ENCODE data around the gene STAB2.

The STAB2 gene, protein sequence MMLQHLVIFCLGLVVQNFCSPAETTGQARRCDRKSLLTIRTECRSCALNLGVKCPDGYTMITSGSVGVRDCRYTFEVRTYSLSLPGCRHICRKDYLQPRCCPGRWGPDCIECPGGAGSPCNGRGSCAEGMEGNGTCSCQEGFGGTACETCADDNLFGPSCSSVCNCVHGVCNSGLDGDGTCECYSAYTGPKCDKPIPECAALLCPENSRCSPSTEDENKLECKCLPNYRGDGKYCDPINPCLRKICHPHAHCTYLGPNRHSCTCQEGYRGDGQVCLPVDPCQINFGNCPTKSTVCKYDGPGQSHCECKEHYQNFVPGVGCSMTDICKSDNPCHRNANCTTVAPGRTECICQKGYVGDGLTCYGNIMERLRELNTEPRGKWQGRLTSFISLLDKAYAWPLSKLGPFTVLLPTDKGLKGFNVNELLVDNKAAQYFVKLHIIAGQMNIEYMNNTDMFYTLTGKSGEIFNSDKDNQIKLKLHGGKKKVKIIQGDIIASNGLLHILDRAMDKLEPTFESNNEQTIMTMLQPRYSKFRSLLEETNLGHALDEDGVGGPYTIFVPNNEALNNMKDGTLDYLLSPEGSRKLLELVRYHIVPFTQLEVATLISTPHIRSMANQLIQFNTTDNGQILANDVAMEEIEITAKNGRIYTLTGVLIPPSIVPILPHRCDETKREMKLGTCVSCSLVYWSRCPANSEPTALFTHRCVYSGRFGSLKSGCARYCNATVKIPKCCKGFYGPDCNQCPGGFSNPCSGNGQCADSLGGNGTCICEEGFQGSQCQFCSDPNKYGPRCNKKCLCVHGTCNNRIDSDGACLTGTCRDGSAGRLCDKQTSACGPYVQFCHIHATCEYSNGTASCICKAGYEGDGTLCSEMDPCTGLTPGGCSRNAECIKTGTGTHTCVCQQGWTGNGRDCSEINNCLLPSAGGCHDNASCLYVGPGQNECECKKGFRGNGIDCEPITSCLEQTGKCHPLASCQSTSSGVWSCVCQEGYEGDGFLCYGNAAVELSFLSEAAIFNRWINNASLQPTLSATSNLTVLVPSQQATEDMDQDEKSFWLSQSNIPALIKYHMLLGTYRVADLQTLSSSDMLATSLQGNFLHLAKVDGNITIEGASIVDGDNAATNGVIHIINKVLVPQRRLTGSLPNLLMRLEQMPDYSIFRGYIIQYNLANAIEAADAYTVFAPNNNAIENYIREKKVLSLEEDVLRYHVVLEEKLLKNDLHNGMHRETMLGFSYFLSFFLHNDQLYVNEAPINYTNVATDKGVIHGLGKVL (N-terminal part only)

DNA sequence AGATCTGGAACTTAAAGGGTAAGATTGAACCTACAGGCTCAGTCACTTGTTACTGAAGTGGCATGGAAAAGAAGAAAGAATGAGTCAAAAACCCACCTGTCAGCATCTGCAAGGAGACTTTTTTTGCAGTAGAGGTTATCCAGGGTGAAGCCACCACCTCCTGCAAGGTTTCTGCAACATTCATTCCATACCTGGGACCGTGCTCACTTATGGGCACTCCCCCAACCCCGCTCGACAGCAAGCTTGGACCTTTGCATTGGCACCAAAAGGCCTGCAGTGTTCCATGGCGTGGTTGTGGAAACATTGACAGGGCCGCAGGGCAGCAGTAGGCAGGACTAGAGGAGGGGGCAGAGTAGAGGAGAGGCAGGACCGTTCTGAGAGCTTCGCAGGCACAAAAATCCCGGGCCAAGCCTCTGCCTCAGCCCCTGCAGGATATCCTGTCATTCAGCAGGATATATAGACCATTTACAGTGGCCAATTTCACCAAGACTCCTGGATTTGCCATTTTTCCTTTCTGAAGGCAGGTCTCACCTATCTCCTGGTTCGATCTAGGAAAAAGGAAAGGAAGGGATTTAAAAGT, at the start of gene STAB2:
STAB2 (plus strand) TSS at position 483 of the 580 bp plus-strand sequence. CDS start 204 bp downstream, outside the sequence.
- no peaks in the 10 kb centered on the region for H3K36me3 ChIP-seq (ENCODE audit: insufficient read depth, low read length)
- no peak within 1 kb of the TSS for H3K9ac ChIP-seq (ENCODE audit: insufficient read length)
- no peak within 1 kb of the TSS for H3K4me3 ChIP-seq
- H3K27ac ChIP-seq = no peak within 1 kb of the TSS
- no peaks in the 10 kb centered on the region for H3K9me3 ChIP-seq (ENCODE audit: low read depth, low read length)
- no peak for TF ChIP-seq EZH2 (IDR thresholded peaks at IDR 0.05)
- TF ChIP-seq POLR2AphosphoS5 (IDR thresholded peaks at IDR 0.05; ENCODE audit: borderline replicate concordance, low read depth, low read length) = no peak
- TF ChIP-seq FOXP2 (optimal IDR thresholded peaks at IDR 0.05; ENCODE audit: control extremely low read depth, extremely low read length, insufficient read depth) = no peak
- no peak for DNase-seq (ENCODE audit: low read depth, low spot score)

DNA sequence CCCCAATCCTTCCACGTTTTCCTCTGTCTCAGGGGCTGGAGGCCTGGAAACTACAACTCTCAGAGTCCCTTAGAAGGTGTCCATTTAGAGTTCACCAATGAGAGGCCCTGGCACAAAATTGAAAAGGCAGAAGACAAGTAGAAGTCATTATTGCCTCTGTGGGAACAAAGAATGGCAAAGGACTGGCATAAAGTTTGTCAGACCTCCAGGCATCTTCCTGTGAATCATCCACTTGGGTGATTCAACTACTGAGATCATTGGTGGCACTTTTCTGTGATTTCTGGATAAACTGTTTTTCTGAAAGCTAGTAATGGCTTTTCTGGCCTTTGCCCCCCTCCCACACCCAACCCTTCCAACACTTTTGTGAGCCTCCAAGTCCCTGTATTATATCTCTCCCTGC, 48.7 kb upstream of the STAB2 start:
- Histone ChIP-seq H3K9ac (ENCODE audit: insufficient read length) (no peak overlapping the region), H3K9me3 (ENCODE audit: low read depth, low read length) (no peaks in the 10 kb centered on the region), H3K4me3 (no peak overlapping the region), H3K36me3 (ENCODE audit: insufficient read depth, low read length) (no peaks in the 10 kb centered on the region), H3K27ac (no peak overlapping the region)
- DNase-seq (ENCODE audit: low read depth, low spot score) = no peak
- TF ChIP-seq FOXP2 (optimal IDR thresholded peaks at IDR 0.05; ENCODE audit: control extremely low read depth, extremely low read length, insufficient read depth) (no peak), POLR2AphosphoS5 (IDR thresholded peaks at IDR 0.05; ENCODE audit: borderline replicate concordance, low read depth, low read length) (no peak), EZH2 (IDR thresholded peaks at IDR 0.05) (no peak)

DNA sequence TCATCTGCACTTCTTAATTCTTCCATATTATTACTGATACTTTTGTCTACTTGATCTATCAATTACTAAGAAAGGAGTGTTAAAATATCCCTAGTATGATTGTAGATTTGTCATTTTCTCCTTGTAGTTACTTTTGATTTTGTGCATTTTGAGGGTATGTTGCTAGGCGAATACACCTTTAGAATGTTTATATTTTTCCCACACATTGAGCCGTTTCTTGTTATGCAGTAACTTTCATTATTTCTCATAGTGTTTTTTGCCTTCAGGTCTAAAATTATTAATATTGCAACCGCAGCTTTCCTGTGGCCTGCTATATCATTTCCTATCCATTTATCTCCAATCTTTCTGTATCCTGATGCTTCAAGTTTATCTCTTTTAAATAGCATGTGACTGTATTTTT, 46.8 kb upstream of the STAB2 start:
- H3K36me3 ChIP-seq (ENCODE audit: insufficient read depth, low read length) = no peaks in the 10 kb centered on the region
- H3K9ac ChIP-seq (ENCODE audit: insufficient read length) = no peak overlapping the region
- H3K9me3 ChIP-seq (ENCODE audit: low read depth, low read length) = no peaks in the 10 kb centered on the region
- DNase-seq (ENCODE audit: low read depth, low spot score) = no peak
- H3K4me3 ChIP-seq = no peak overlapping the region
- no peak overlapping the region for H3K27ac ChIP-seq
- TF ChIP-seq EZH2 (IDR thresholded peaks at IDR 0.05) = no peak
- no peak for TF ChIP-seq FOXP2 (optimal IDR thresholded peaks at IDR 0.05; ENCODE audit: control extremely low read depth, extremely low read length, insufficient read depth)
- TF ChIP-seq POLR2AphosphoS5 (IDR thresholded peaks at IDR 0.05; ENCODE audit: borderline replicate concordance, low read depth, low read length) = no peak

DNA sequence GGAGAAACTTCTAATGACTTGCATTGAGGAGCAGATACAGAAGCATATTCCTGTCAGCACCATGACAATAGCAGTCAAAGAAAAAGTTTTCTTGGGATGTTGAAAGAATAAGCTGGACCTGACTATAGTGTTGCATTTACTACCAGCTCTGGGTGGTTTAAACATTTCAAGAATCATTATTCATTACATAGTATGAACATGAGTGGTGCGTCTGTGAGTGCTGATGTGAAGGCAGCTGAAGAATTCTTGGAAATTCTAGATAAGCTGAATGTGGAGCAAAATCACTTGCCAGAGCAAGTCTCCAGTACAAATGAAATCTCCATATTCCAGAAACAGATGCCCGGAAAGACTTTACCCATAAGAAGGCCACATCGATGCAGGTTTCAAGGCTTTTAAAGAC, 45.0 kb upstream of the STAB2 start:
- no peak for DNase-seq (ENCODE audit: low read depth, low spot score)
- TF ChIP-seq EZH2 (IDR thresholded peaks at IDR 0.05) = no peak
- no peak for TF ChIP-seq POLR2AphosphoS5 (IDR thresholded peaks at IDR 0.05; ENCODE audit: borderline replicate concordance, low read depth, low read length)
- no peak for TF ChIP-seq FOXP2 (optimal IDR thresholded peaks at IDR 0.05; ENCODE audit: control extremely low read depth, extremely low read length, insufficient read depth)

DNA sequence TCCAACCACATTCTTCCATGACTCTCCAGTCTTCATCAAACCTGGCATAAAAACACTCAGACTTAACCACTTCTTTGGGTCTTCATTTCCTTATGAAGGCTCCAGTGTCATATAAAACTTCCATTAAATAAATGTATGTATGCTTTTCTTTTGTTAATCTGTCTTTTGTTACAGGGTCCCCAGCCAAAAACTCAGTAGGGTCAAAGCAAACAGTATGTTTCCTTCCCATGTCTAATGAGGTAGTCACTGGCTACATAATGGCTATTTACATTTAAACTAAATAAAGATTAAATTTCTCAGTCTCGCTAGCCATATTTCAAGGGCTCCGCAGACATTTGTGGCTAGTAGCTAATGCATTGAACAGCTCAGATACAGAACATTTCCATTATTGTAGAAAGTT, 40.1 kb upstream of the STAB2 start:
- no peak overlapping the region for H3K9ac ChIP-seq (ENCODE audit: insufficient read length)
- H3K27ac ChIP-seq = no peak overlapping the region
- no peak overlapping the region for H3K4me3 ChIP-seq
- no peak for DNase-seq (ENCODE audit: low read depth, low spot score)
- no peaks in the 10 kb centered on the region for H3K9me3 ChIP-seq (ENCODE audit: low read depth, low read length)
- H3K36me3 ChIP-seq (ENCODE audit: insufficient read depth, low read length) = no peaks in the 10 kb centered on the region
- TF ChIP-seq POLR2AphosphoS5 (IDR thresholded peaks at IDR 0.05; ENCODE audit: borderline replicate concordance, low read depth, low read length) = no peak
- TF ChIP-seq FOXP2 (optimal IDR thresholded peaks at IDR 0.05; ENCODE audit: control extremely low read depth, extremely low read length, insufficient read depth) = no peak
- no peak for TF ChIP-seq EZH2 (IDR thresholded peaks at IDR 0.05)

More for the DNA sequence above, 45.0 kb upstream of the STAB2 start:
- Histone ChIP-seq H3K4me3 (no peak overlapping the region), H3K36me3 (ENCODE audit: insufficient read depth, low read length) (no peaks in the 10 kb centered on the region), H3K9me3 (ENCODE audit: low read depth, low read length) (no peaks in the 10 kb centered on the region), H3K27ac (no peak overlapping the region), H3K9ac (ENCODE audit: insufficient read length) (no peak overlapping the region)

DNA sequence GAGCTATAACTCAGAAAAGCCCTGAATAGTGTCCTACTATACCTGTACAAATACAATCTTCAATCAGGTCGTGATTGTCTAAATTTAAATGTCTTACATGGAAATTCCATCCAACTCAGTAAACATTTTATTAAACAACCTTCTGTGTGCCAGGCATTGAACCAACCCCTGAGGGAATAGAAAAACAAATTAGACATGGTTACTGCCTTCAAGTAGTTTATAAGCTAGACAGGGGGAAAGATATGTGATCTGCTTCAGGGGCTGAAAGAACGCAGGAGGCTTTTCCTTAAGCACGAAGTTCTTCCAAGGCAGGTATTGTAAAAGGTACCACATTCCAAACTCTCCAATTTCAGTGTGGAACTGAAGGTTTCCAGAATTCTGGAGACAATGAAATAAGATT, 39.7 kb upstream of the STAB2 start:
- Histone ChIP-seq H3K36me3 (ENCODE audit: insufficient read depth, low read length) (no peaks in the 10 kb centered on the region), H3K9me3 (ENCODE audit: low read depth, low read length) (no peaks in the 10 kb centered on the region), H3K4me3 (no peak overlapping the region), H3K27ac (no peak overlapping the region), H3K9ac (ENCODE audit: insufficient read length) (no peak overlapping the region)
- no peak for TF ChIP-seq EZH2 (IDR thresholded peaks at IDR 0.05)
- TF ChIP-seq FOXP2 (optimal IDR thresholded peaks at IDR 0.05; ENCODE audit: control extremely low read depth, extremely low read length, insufficient read depth) = no peak
- TF ChIP-seq POLR2AphosphoS5 (IDR thresholded peaks at IDR 0.05; ENCODE audit: borderline replicate concordance, low read depth, low read length) = no peak
- DNase-seq (ENCODE audit: low read depth, low spot score) = no peak

DNA sequence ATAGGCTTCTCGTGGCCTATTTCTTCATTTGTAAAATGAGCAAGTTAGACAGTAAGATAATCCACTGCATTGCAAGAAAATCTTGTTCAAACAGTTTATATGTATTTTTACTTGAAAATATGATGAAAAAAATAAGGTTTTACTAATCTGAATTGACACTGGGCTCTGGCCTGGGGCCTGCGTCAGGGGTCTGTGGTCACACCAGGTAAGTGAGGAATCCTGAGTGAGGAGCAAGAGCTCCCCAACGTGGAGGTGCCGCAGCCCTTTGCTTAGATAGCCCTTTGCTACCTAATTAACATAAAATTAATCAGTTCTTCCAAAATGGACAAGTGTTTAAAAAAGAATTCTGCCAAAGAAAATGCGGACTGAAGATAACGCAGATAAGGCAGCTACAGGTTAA, 39.1 kb upstream of the STAB2 start:
- TF ChIP-seq EZH2 (IDR thresholded peaks at IDR 0.05) (no peak), FOXP2 (optimal IDR thresholded peaks at IDR 0.05; ENCODE audit: control extremely low read depth, extremely low read length, insufficient read depth) (no peak), POLR2AphosphoS5 (IDR thresholded peaks at IDR 0.05; ENCODE audit: borderline replicate concordance, low read depth, low read length) (no peak)
- H3K9me3 ChIP-seq (ENCODE audit: low read depth, low read length) = no peaks in the 10 kb centered on the region
- DNase-seq (ENCODE audit: low read depth, low spot score) = no peak
- H3K9ac ChIP-seq (ENCODE audit: insufficient read length) = no peak overlapping the region
- no peak overlapping the region for H3K27ac ChIP-seq
- H3K4me3 ChIP-seq = no peak overlapping the region
- no peaks in the 10 kb centered on the region for H3K36me3 ChIP-seq (ENCODE audit: insufficient read depth, low read length)
